ENCODE data around the gene ITM2C. TPM values are rescaled to one million over a fixed set of nuclear protein-coding genes. Genes with fewer than 3 reads are reported as not detected.

Gene ITM2C
- total and polyA plus RNA-seq, 2 of the 8 experiments (the other 6 are each of a cell fraction or from before 2014, with no cell fraction given), result 362 to 742 TPM

DNA sequence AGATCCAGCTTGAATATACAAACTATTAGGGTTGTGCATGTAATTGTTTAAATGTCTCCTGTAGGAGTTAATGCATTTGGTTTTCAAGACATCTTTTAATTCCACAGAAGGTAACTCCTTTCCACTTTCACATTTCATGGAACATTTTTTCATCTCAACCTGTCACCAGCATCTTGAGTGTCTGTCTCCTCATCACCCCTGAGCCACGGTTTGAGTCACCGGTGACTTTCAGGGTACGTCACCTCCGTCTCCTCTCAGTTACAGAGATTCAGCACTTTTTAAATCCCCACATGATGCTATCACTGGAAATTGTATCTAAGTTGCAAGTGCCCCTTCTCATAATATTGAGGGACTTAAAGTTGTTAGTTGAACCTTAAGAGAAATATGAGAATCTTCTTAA, 35.0 kb downstream of the ITM2C start (continued):
- TF ChIP-seq BRCA1 (IDR thresholded peaks at IDR 0.05; ENCODE audit: low read depth, low read length) (no peak), HDAC6 (IDR thresholded peaks at IDR 0.05; ENCODE audit: low read depth, low read length) (no peak), TAF1 (IDR thresholded peaks at IDR 0.05; ENCODE audit: low read depth, low read length) (no peak), FOSL1 (IDR thresholded peaks at IDR 0.05; ENCODE audit: insufficient read depth, low read depth, low read length) (no peak), GTF2F1 (IDR thresholded peaks at IDR 0.05; ENCODE audit: borderline replicate concordance, low read depth, low read length) (no peak)
